Trophoblast cell (in vitro differentiated cells and primary cell): ENCODE data around the gene S100A9.

ENCODE experiments used
- DNase-seq, 2 donors: peaks; one replicate each; pipeline ENCODE4 v3.0.0-alpha.2; 2016
- H2AFZ ChIP-seq: 2 replicates; pipeline ENCODE4 v1.6.1; 2013; ENCODE audit warnings: low read length, moderate library complexity, mild to moderate bottlenecking; ENCODE audit not compliant: insufficient read depth, poor library complexity
- H2AK5ac ChIP-seq: 2 replicates; pipeline ENCODE4 v1.6.1; 2013; ENCODE audit warnings: mild to moderate bottlenecking, low read length
- H2BK120ac ChIP-seq: 2 replicates; pipeline ENCODE4 v1.6.1; 2013; ENCODE audit warnings: low read length, mild to moderate bottlenecking, moderate library complexity; ENCODE audit not compliant: insufficient read depth, poor library complexity
- H2BK12ac ChIP-seq: 2 replicates; pipeline ENCODE4 v1.6.1; 2013; ENCODE audit warnings: mild to moderate bottlenecking, low read length, moderate library complexity
- H2BK5ac ChIP-seq: 2 replicates; pipeline ENCODE4 v1.6.1; 2013; ENCODE audit warnings: low read length, low read depth, moderate library complexity, mild to moderate bottlenecking; ENCODE audit not compliant: poor library complexity
- H3K14ac ChIP-seq: 2 replicates; pipeline ENCODE4 v1.6.1; 2013; ENCODE audit warnings: mild to moderate bottlenecking, low read length
- H3K18ac ChIP-seq: 2 replicates; pipeline ENCODE4 v1.6.1; 2013; ENCODE audit warnings: mild to moderate bottlenecking, low read length
- H3K23ac ChIP-seq: 2 replicates; pipeline ENCODE4 v1.6.1; 2013; ENCODE audit warnings: low read length
- H3K27ac ChIP-seq: 2 replicates; pipeline ENCODE4 v1.5.1; 2013; ENCODE audit warnings: low read depth, mild to moderate bottlenecking, inconsistent platforms, low read length, moderate library complexity
- H3K27me3 ChIP-seq: 2 replicates; pipeline ENCODE4 v1.6.1; 2013; ENCODE audit warnings: inconsistent platforms, mild to moderate bottlenecking, low read length, moderate library complexity; ENCODE audit not compliant: insufficient read depth
- H3K36me3 ChIP-seq, 2 experiments: 1 replicate in 1 of 2; 2 replicates in 1 of 2; pipeline ENCODE4 v1.6.1; 2013; ENCODE audit warnings: low read length in 2 of 2, mild to moderate bottlenecking in 2 of 2, moderate library complexity in 1 of 2; ENCODE audit not compliant: insufficient read depth in 2 of 2, control insufficient read depth in 1 of 2
- H3K4ac ChIP-seq: 2 replicates; pipeline ENCODE4 v1.6.1; 2013; ENCODE audit warnings: low read depth, mild to moderate bottlenecking, low read length, moderate library complexity
- H3K4me1 ChIP-seq, 2 experiments: 1 replicate in 1 of 2; 2 replicates in 1 of 2; pipeline ENCODE4 v1.6.1; 2013; ENCODE audit warnings: low read length in 2 of 2, mild to moderate bottlenecking in 2 of 2, moderate library complexity in 1 of 2; ENCODE audit not compliant: insufficient read depth in 2 of 2, control insufficient read depth in 1 of 2
- H3K4me2 ChIP-seq: 2 replicates; pipeline ENCODE4 v1.6.1; 2013; ENCODE audit warnings: inconsistent platforms, mild to moderate bottlenecking, low read length, moderate library complexity
- H3K4me3 ChIP-seq: 2 replicates; pipeline ENCODE4 v1.5.1; 2013; ENCODE audit warnings: mild to moderate bottlenecking, low read depth, low read length, inconsistent platforms
- H3K79me1 ChIP-seq: one replicate; pipeline ENCODE4 v1.6.1; 2013; ENCODE audit warnings: low read length
- H3K79me2 ChIP-seq: 2 replicates; pipeline ENCODE4 v1.6.1; 2013; ENCODE audit warnings: low read length, mild to moderate bottlenecking; ENCODE audit not compliant: control insufficient read depth, insufficient read depth, poor library complexity
- H3K9ac ChIP-seq: 2 replicates; pipeline ENCODE4 v1.6.1; 2013; ENCODE audit warnings: mild to moderate bottlenecking, low read length
- H3K9me3 ChIP-seq: 2 replicates; pipeline ENCODE4 v1.6.1; 2013; ENCODE audit warnings: low read depth, mild to moderate bottlenecking, control low read depth, inconsistent platforms, low read length; ENCODE audit not compliant: insufficient read depth
- H4K12ac ChIP-seq: 2 replicates; pipeline ENCODE4 v1.6.1; 2013; ENCODE audit warnings: low read depth, mild to moderate bottlenecking, low read length, moderate library complexity
- H4K8ac ChIP-seq: 2 replicates; pipeline ENCODE4 v1.6.1; 2013; ENCODE audit warnings: low read depth, mild to moderate bottlenecking, low read length, moderate library complexity
- H4K91ac ChIP-seq: one replicate; pipeline ENCODE4 v1.6.1; 2013; ENCODE audit warnings: low read depth, mild to moderate bottlenecking, low read length, moderate library complexity
- WGBS: extraction: QIAGEN DNeasy Blood & Tissue Kit; methylation state at CpG from one replicate; pipeline ENCODE4 v1.1.7; 2013; ENCODE audit warnings: missing lambda C conversion rate; ENCODE audit not compliant: insufficient read length, insufficient coverage; ENCODE audit errors: extremely low coverage; 5-methylcytosine and 5-hydroxymethylcytosine counted together

Gene S100A9

GRCh38 chr1:153392258-153392657 lies 34.6 kb downstream of the S100A9 start:
- Histone ChIP-seq H2AK5ac (no peak overlapping the region), H3K27me3 (no peaks in the 10 kb centered on the region), H3K4me2 (no peak overlapping the region), H2AFZ (no peak overlapping the region), H3K79me1 (no peaks in the 10 kb centered on the region), H3K23ac (no peak overlapping the region), H2BK12ac (no peak overlapping the region), H4K8ac (no peak overlapping the region), H4K91ac (no peak overlapping the region), H3K14ac (no peak overlapping the region), H3K36me3 (no peaks in the 10 kb centered on the region), H3K4ac (no peak overlapping the region), H3K9ac (no peak overlapping the region), H4K12ac (no peak overlapping the region), H3K4me1 (no peaks in the 10 kb centered on the region), H3K9me3 (peaks cover 3% of the 10 kb centered on the region), H3K18ac (no peak overlapping the region), H2BK120ac (no peak overlapping the region), H3K4me3 (no peak overlapping the region), H3K27ac (no peak overlapping the region), H2BK5ac (no peak overlapping the region), H3K79me2 (no peaks in the 10 kb centered on the region)
- WGBS: no CpG with 5 or more reads among the region's 3 CpGs
- DNase-seq: no peak

DNA sequence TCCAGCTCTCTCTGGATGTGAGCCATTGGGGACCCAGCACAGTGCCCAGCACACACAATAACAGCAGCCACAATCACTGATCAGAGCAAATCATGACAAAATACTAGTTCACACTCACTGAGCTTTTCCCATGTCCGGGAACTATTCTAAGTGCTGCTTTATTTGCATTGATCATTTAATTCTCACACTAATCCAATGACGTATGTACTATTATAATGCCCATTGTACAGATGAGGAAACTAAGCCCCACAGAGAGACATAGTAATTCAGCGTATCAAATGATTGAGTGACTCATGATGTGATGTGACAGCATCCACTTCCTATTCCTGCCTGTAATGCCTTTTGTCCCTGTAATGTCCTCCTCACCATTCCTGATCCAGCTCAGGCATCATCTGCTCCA lies 35.2 kb downstream of the S100A9 start:
- no peak overlapping the region for H4K12ac ChIP-seq
- H2BK120ac ChIP-seq: no peak overlapping the region
- H2BK5ac ChIP-seq: no peak overlapping the region
- H4K91ac ChIP-seq: no peak overlapping the region
- H2AK5ac ChIP-seq: no peak overlapping the region
- no peak overlapping the region for H3K18ac ChIP-seq
- DNase-seq: no peak
- H3K27me3 ChIP-seq: no peaks in the 10 kb centered on the region
- no peak overlapping the region for H3K14ac ChIP-seq
- H3K9me3 ChIP-seq: peaks cover 3% of the 10 kb centered on the region
- no peaks in the 10 kb centered on the region for H3K4me1 ChIP-seq
- H2AFZ ChIP-seq: no peak overlapping the region
- no peaks in the 10 kb centered on the region for H3K36me3 ChIP-seq
- no peak overlapping the region for H3K4ac ChIP-seq
- no peak overlapping the region for H3K9ac ChIP-seq
- no peak overlapping the region for H2BK12ac ChIP-seq
- no peaks in the 10 kb centered on the region for H3K79me1 ChIP-seq
- no peak overlapping the region for H4K8ac ChIP-seq
- no peak overlapping the region for H3K23ac ChIP-seq
- H3K27ac ChIP-seq: no peak overlapping the region
- no peaks in the 10 kb centered on the region for H3K79me2 ChIP-seq
- no CpG with 5 or more reads among the region's 3 CpGs for WGBS
- H3K4me3 ChIP-seq: no peak overlapping the region
- H3K4me2 ChIP-seq: no peak overlapping the region

- no peaks in the 10 kb centered on the region for H3K27me3 ChIP-seq
- H3K79me1 ChIP-seq: no peaks in the 10 kb centered on the region
- H2BK12ac ChIP-seq: no peak overlapping the region
- no peaks in the 10 kb centered on the region for H3K79me2 ChIP-seq
- H3K4me1 ChIP-seq: no peaks in the 10 kb centered on the region
- no peak overlapping the region for H4K12ac ChIP-seq
- no CpG with 5 or more reads among the region's 6 CpGs for WGBS
- H2BK120ac ChIP-seq: no peak overlapping the region
- H2BK5ac ChIP-seq: no peak overlapping the region
- no peak overlapping the region for H4K8ac ChIP-seq
- H2AFZ ChIP-seq: no peak overlapping the region
- no peak overlapping the region for H3K9ac ChIP-seq
- no peak overlapping the region for H4K91ac ChIP-seq
- H3K18ac ChIP-seq: no peak overlapping the region
- H3K4me3 ChIP-seq: no peak overlapping the region
- H2AK5ac ChIP-seq: no peak overlapping the region
- H3K4me2 ChIP-seq: no peak overlapping the region
- no peak overlapping the region for H3K27ac ChIP-seq
- H3K4ac ChIP-seq: no peak overlapping the region
- no peak overlapping the region for H3K14ac ChIP-seq
- no peak for DNase-seq
- no peak overlapping the region for H3K23ac ChIP-seq
- H3K36me3 ChIP-seq: no peaks in the 10 kb centered on the region
- peaks cover 3% of the 10 kb centered on the region for H3K9me3 ChIP-seq
Measured at GRCh38 chr1:153393926-153394325, 36.3 kb downstream of the S100A9 start.

DNA sequence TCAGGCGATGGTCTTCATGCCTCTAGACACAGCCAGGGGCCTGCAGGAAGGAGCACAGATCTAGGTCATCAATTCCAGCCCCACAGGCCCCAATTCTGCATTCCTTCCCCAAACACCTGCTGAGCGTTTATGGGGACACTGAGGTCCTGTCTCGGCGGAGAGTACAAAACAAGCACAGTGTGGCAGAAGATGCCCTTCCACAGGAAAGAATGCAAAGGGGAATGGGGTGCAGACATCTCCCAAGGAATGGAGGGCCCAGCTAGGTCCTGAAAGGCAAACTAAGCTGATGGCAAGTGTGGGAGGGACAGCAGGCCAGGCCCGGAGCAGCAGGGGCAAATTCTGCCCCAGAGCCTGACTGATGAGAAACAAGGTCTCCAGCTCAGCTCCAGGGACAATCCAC lies 36.7 kb downstream of the S100A9 start:
- H2BK12ac ChIP-seq: no peak overlapping the region
- H4K8ac ChIP-seq: no peak overlapping the region
- DNase-seq: no peak
- no peak overlapping the region for H3K4me3 ChIP-seq
- peaks cover 3% of the 10 kb centered on the region for H3K9me3 ChIP-seq
- no peak overlapping the region for H3K27ac ChIP-seq
- no peak overlapping the region for H2BK5ac ChIP-seq
- no peak overlapping the region for H2AFZ ChIP-seq
- no peaks in the 10 kb centered on the region for H3K79me2 ChIP-seq
- H3K18ac ChIP-seq: no peak overlapping the region
- no peak overlapping the region for H3K23ac ChIP-seq
- no peak overlapping the region for H3K14ac ChIP-seq
- H3K4me2 ChIP-seq: no peak overlapping the region
- no peak overlapping the region for H4K91ac ChIP-seq
- H4K12ac ChIP-seq: no peak overlapping the region
- H2BK120ac ChIP-seq: no peak overlapping the region
- no peak overlapping the region for H3K9ac ChIP-seq
- H3K4me1 ChIP-seq: no peaks in the 10 kb centered on the region
- no CpG with 5 or more reads among the region's 5 CpGs for WGBS
- no peaks in the 10 kb centered on the region for H3K27me3 ChIP-seq
- no peaks in the 10 kb centered on the region for H3K36me3 ChIP-seq
- H3K4ac ChIP-seq: no peak overlapping the region
- H3K79me1 ChIP-seq: no peaks in the 10 kb centered on the region
- H2AK5ac ChIP-seq: no peak overlapping the region
